H54 (cell line): ENCODE data around the gene ASPSCR1.
A peak's percentile ranks its signal among the peaks of the same experiment; 100 is the strongest.

ENCODE experiments used
- DNase-seq: peaks from one replicate; pipeline ENCODE4 v3.0.0; 2011; ENCODE audit warnings: low spot score, mixed read lengths; ENCODE audit not compliant: insufficient read length
- FAIRE-seq: peaks from 3 replicates; lab custom pipeline; 2011; peaks lifted over from hg19 to GRCh38; lab: Jason Lieb, UNC
- POLR2A ChIP-seq: IDR thresholded peaks from 2 replicates; pipeline ENCODE4 v1.6.1; 2011; ENCODE audit warnings: low read depth, mild to moderate bottlenecking, low read length

Gene ASPSCR1

GRCh38 chr17:81990836-81991683, 13.6 kb downstream of the ASPSCR1 start:
- DNase-seq (no peak), FAIRE-seq (no peak)
- no peak for TF ChIP-seq POLR2A

GRCh38 chr17:81991684-81992305, 14.4 kb downstream of the ASPSCR1 start:
- DNase-seq (peak; percentile 95), FAIRE-seq (no peak)

GRCh38 chr17:81992306-81993102, 15.1 kb downstream of the ASPSCR1 start:
- DNase-seq (no peak), FAIRE-seq (no peak)
- TF ChIP-seq POLR2A, result no peak

More at GRCh38 chr17:81991684-81992305, 14.4 kb downstream of the ASPSCR1 start:
- no peak for TF ChIP-seq POLR2A

GRCh38 chr17:81993729-81994592, 16.5 kb downstream of the ASPSCR1 start:
- no peak for TF ChIP-seq POLR2A
- FAIRE-seq (no peak), DNase-seq (no peak)

- FAIRE-seq (no peak), DNase-seq (no peak)
- no peak for TF ChIP-seq POLR2A
These were observed 17.4 kb downstream of the ASPSCR1 start for GRCh38 chr17:81994593-81995462.

- DNase-seq, result no peak
- TF ChIP-seq POLR2A, result no peak
- no peak for FAIRE-seq
These were observed 18.2 kb downstream of the ASPSCR1 start for GRCh38 chr17:81995463-81996231.

- no peak for TF ChIP-seq POLR2A
- DNase-seq (no peak), FAIRE-seq (no peak)
These were observed 18.9 kb downstream of the ASPSCR1 start for GRCh38 chr17:81996232-81996756.

GRCh38 chr17:81996757-81997441, 19.5 kb downstream of the ASPSCR1 start:
- TF ChIP-seq POLR2A, result no peak
- DNase-seq, result no peak
- no peak for FAIRE-seq

- FAIRE-seq (no peak), DNase-seq (no peak)
- TF ChIP-seq POLR2A, result no peak
These were observed 20.8 kb downstream of the ASPSCR1 start for GRCh38 chr17:81998212-81998611.

- no peak for DNase-seq
- no peak for TF ChIP-seq POLR2A
- FAIRE-seq, result no peak
These were observed 21.4 kb downstream of the ASPSCR1 start for GRCh38 chr17:81998691-81999438.

- FAIRE-seq, result no peak
- TF ChIP-seq POLR2A, result no peak
- no peak for DNase-seq
These were observed 22.2 kb downstream of the ASPSCR1 start for GRCh38 chr17:81999587-81999975.
